CD4-positive, alpha-beta T cell treated with Interleukin-15 for 1 hour (primary cell): ENCODE results near the gene SPATA45.

Source experiments
- DNase-seq: peaks from one replicate; pipeline ENCODE4 v3.0.0-alpha.2; 2020

The SPATA45 gene

DNA sequence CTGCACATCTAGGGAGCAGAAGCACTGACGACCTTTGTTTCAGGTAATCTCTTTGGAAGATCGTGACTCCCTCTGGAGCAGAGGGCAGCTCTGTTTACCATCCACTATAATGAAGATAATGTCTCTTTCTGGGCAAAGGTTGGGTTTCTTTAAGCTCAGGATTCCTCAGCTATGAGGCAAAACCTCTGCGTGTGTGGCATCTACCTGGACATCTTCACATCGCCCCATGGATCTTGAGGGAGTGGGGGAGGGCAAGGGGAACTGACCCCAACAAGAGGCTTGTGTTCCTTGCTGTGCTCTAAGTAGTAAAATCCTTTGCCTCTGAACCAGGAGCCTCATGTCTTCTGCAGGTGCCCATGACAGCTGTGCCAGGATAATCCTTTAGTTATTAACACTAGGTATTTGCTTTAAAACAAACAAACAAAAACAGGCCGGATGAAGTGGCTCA lies 19.6 kb downstream of the SPATA45 start:
- no peak for DNase-seq

- no peak for DNase-seq
Measured at GRCh38 chr1:212827171-212827776, 20.2 kb downstream of the SPATA45 start.

GRCh38 chr1:212825798-212826452 lies 21.5 kb downstream of the SPATA45 start:
- no peak for DNase-seq

DNA sequence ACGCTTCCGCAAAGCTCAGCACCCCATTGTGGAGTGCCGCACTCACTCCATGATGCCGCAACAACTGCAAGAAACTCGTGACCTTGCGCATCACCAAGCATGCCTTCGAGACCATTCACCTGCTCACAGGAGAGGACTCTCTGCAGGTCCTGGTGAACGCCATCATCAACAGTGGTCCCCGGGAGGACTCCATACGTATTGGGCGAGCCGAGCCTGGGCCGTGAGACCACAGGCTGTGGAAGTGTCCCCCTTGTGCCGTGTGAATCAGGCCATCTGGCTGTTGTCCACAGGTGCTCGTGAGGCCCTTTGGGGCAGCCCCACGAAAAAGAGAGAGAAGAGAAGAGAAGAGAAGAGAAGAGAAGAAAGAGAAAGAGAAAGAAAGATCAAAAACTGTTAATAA lies 23.2 kb downstream of the SPATA45 start:
- DNase-seq, result no peak

DNA sequence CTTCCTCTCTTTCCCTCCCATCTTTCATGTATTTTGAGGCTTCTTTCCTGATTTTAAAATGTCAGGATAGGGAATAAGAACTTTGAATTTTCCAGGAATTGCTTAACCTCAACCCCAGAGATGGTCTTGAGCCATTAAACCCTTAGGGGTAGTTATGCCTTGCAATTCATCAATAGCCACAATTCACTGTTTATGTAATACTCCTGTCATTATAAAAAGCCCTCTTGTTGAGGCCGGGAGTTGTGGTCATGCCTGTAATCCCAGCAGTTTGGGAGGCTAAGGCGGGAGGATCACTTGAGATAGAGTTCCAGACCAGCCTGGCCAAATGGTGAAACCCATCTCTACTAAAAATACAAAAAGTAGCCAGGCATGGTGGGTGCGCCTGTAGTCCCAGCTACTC lies 24.5 kb downstream of the SPATA45 start:
- no peak for DNase-seq

DNA sequence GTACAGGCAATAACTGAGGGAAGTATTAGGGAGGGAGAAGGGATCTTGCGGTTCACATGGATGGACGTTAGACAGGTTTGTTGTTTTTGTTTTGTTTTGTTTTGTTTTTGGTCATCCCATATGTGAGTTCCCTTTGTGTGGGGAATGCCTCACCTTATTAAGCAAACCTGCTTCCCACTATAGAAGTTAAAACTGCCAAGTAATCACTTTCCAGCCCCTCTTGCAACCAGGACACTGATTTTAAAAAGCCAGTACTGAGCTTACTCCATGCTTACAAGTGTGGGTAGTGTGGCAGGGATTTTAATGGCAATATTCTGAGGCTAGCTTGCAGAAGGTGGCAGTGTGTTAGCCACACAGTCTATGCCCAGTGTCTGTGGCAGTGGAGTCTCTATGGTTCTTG lies 26.5 kb downstream of the SPATA45 start:
- no peak for DNase-seq

DNA sequence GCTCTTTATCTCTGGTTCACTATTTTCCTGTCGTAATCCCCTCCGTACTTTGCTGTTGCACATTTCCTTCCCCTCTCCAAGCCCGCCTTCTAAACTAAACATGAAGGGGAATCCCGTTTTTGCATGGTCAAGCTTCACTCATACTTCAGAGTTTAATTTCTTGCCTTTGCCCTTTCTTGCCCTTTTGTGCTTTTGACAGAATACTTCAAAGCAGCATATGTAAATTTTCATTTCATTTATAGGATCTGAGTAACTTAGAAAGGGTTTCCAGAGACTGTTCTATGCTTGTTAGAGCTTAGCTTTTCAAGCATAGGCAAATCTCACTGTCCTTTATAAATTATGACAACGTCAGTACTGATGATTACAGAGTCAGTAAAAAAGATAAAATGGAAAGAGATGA lies 27.7 kb downstream of the SPATA45 start:
- no peak for DNase-seq

DNA sequence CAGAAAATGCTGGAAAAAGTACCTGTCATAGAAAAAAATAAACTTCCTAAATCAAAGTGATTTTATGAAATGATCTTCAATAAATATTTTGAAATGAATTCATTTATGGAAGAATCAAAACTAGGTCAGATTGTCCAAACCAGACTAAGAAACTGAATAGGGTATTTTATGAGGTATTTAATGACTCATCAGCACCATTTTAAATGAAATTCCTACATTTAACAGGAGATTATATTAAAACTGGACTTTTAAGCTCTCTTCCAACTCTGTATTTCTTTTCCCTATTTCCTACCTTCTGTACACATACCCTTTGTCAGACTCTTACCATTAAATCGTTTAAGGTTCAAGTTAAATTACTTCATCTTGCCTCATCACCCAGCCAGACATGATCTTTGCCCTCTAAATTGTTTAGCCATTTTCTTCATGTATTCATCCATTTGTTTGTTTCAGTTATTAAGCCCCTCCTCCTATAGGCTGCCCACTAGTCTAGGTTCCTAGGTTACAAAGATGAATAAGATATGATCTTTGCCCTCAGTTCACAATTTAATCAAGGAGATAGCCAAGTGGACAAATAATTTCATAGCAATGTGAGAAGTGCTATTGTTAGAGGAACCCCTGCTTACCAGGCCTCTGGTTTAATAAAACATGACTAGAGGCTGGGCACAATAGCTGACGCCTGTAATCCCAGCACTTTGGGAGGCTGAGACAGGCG lies 30.7 kb downstream of the SPATA45 start:
- DNase-seq, result no peak

GRCh38 chr1:212814537-212815334 lies 32.7 kb downstream of the SPATA45 start:
- no peak for DNase-seq

DNA sequence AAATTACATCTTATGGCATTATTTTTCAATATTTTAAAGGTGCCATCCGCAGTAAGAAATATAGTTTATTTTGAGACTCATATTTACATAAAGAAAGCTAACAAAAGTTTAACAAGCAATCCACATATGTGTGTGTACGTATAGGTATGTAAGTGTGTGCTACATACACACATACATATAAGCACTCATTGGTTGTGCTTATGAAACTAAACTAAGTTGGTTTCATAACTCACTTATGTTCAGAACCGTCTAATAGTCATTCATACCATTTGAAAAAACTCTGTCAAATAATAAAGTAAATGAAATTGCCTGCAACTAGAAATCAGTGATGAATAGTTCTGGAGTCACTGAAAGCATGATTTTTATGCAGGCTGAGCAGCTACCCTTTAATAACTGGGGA lies 41.7 kb downstream of the SPATA45 start:
- DNase-seq, result no peak

DNA sequence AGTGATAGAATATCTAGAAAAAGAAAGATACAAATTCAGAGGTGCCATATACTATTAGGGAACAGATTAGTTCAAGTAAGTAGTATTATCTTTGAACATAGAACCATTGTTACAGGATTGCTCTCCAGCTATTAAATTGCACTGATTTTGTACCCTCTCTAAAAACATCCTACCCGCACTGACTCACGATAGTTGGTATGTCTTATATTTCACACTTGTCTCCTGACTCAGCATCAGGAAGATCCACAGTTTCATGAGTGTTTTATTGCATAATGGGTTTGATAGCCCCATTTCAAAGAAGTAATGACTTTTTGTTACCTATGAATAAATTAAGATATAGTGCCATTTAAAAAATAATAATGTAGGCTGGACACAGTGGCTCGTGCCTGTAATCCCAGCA lies 49.8 kb downstream of the SPATA45 start:
- DNase-seq, result no peak

DNA sequence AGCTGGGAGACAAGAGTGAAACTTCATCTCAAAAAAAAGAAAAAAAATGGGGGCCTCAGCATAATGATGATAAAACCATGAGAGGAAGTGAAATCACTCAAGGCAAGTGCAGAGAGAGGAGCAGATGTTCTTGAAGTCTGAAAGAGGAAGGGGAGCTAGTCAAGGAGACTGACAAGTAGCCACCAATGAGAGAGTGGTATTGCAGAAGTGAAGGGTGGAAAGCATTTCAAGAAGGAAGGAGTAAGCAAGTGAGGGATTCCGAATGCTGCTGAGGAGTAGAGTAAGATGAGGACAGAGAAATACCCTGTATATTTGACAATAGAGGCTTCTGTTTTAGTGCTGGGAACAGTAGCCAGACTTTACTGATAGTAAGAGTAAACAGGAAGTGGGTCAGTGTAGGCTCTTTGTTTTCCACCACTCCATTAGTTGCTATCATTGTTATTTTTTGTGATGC lies 52.9 kb downstream of the SPATA45 start:
- peak; percentile 43 for DNase-seq

- no peak for DNase-seq
Measured at GRCh38 chr1:212792396-212792908, 55.0 kb downstream of the SPATA45 start.

GRCh38 chr1:212791676-212792395 lies 55.6 kb downstream of the SPATA45 start, which contains the start of the genes NSL1 and TATDN3:
Gene NSL1, minus strand, starts transcription at chr1:212791777. Its CDS starts 14 bp downstream, at chr1:212791763.
Gene TATDN3, plus strand, starts transcription at chr1:212791894. Its CDS starts 28 bp downstream, at chr1:212791922.
- DNase-seq, result peak; percentile 88

DNA sequence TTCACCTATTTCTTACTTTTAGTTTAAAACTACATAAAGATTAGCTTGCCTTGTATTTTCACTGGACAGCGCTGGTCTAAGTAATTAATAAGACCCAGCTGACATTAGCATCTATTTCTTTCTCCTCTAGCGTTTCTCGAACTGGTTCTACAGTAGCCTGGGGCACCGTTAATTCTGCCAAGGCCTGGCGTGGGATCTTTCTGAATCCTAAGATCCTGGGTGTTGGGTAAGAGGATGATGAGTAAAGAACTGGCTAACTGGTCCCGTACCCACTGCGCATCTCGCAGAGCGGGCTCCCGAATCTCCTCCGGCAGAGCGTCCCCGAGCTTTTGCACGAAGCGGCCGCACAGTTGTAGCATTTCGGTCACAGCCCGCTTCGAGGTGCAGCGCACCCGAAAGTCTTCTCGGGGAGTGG lies 56.2 kb downstream of the SPATA45 start:
- no peak for DNase-seq

GRCh38 chr1:212785871-212786270 lies 61.6 kb downstream of the SPATA45 start:
- DNase-seq, result no peak

DNA sequence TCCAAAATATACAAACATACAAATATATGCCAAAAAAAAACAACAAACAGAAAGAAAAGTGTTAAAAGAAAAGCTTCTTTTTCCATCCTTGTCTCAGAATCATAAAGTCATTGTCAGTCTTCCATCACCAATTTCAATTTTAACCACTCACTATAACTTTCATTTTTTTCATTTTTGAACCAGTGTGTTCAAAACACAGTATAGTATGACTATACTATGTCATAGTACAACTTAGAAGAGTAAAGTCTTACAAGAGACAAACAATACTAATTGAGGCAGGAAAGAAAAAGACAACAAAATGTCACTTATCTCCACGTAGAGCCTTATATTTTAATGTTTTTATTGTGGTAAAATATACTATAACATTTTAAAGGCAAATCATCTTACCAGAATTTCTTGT lies 63.5 kb downstream of the SPATA45 start:
- no peak for DNase-seq

- peak; percentile 20 for DNase-seq
Measured at GRCh38 chr1:212782422-212783154, 64.9 kb downstream of the SPATA45 start.

GRCh38 chr1:212781225-212781624 lies 66.2 kb downstream of the SPATA45 start:
- DNase-seq, result no peak

- DNase-seq, result no peak
Measured at GRCh38 chr1:212780759-212781158, 66.7 kb downstream of the SPATA45 start.
